H1 (cell line): ENCODE results near the gene GYPA.

Experiments
- CTCF ChIP-seq, 3 experiments: IDR thresholded peaks; 1 replicate in 2 of 3; 2 replicates in 1 of 3; pipeline versions ENCODE4 v1.5.1 to v1.6.1; 2011; ENCODE audit warnings: low read length in 3 of 3, mild to moderate bottlenecking in 3 of 3, inconsistent platforms in 2 of 3, low read depth in 1 of 3, moderate library complexity in 1 of 3; ENCODE audit not compliant: insufficient read depth in 1 of 3; ENCODE audit errors: control extremely low read depth in 1 of 3
- JUN ChIP-seq: IDR thresholded peaks from 2 replicates; pipeline ENCODE4 v1.6.1; 2011; ENCODE audit warnings: low read depth, mild to moderate bottlenecking, improper control_type of control experiment, low read length
- POLR2A ChIP-seq, 2 experiments: IDR thresholded peaks; 1 replicate in 1 of 2; 2 replicates in 1 of 2; pipeline ENCODE4 v1.6.1; 2011; ENCODE audit warnings: low read depth in 2 of 2, low read length in 2 of 2, mild to moderate bottlenecking in 2 of 2; ENCODE audit errors: control extremely low read depth in 1 of 2
- RAD21 ChIP-seq, 2 experiments: IDR thresholded peaks in 1 of 2; conservative IDR thresholded peaks in 1 of 2; 2 replicates each; pipeline ENCODE4 v1.6.1; 2011; ENCODE audit warnings: low read depth in 2 of 2, low read length in 2 of 2, improper control_type of control experiment in 1 of 2, inconsistent platforms in 1 of 2, mild to moderate bottlenecking in 1 of 2, moderate library complexity in 1 of 2
- SP1 ChIP-seq: IDR thresholded peaks from 2 replicates; pipeline ENCODE4 v1.6.1; 2011; ENCODE audit warnings: low read depth, low read length

- TF ChIP-seq RAD21 (IDR thresholded peaks at IDR 0.05 in 1 of 2, conservative IDR thresholded peaks at IDR 0.05 in 1 of 2; ENCODE audit: low read depth in 2 of 2, low read length in 2 of 2) (no peak), CTCF (IDR thresholded peaks at IDR 0.05; ENCODE audit: control extremely low read depth in 1 of 3, insufficient read depth in 1 of 3, low read depth in 1 of 3, low read length in 3 of 3) (no peak), JUN (no peak), POLR2A (IDR thresholded peaks at IDR 0.05; ENCODE audit: control extremely low read depth in 1 of 2, low read depth in 2 of 2, low read length in 2 of 2) (no peak), SP1 (no peak)
Observed at GRCh38 chr4:144190009-144190408, 49.5 kb upstream of the GYPA start.
